ENCODE results near the gene TAF6. TPM values are rescaled to one million over a fixed set of nuclear protein-coding genes. Genes with fewer than 3 reads are reported as not detected.

TAF6 gene
- total and polyA plus RNA-seq, 9 of the 15 experiments (the other 6 are each of a cell fraction or from before 2014, with no cell fraction given) = 0.78 to 78.7 (median 21.3) TPM

DNA sequence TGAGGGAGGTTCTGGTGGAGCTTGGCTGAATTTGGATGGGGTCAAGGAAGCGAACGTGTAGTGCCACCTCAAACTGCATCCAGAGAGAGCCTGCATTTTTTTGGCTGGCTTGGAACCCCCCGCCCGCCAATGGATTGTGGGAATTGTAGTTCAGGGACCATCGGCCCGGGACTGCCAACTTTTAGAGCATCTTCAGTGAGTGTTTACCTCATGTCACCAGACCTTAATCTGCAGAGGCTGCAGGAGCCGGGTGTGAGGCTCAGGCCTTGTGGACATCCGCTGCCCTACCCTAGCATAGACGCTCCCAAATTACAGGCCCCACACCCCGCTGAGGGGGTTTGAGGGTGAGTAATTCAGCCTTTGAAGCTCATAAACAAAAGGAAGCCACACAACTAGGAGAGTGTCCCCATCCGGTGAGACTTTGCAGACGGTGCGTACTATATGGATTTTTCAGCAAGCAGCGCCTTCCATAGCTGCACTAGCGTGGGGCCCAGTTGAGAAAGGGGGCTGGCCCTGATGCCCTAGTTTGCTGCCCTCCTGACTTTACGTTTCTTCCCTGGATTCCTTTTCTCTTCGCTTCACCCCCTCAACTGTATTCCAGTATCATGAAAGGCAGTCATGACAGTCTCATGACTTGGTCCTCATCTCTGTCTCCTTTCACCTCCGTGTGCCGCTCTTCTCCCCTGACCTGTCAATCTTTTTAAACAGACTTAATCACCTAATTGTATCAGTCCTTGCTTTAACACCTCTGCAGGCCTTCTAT lies 993 bp upstream of the TAF6 start (continued):
- TF ChIP-seq, protein P1, sequence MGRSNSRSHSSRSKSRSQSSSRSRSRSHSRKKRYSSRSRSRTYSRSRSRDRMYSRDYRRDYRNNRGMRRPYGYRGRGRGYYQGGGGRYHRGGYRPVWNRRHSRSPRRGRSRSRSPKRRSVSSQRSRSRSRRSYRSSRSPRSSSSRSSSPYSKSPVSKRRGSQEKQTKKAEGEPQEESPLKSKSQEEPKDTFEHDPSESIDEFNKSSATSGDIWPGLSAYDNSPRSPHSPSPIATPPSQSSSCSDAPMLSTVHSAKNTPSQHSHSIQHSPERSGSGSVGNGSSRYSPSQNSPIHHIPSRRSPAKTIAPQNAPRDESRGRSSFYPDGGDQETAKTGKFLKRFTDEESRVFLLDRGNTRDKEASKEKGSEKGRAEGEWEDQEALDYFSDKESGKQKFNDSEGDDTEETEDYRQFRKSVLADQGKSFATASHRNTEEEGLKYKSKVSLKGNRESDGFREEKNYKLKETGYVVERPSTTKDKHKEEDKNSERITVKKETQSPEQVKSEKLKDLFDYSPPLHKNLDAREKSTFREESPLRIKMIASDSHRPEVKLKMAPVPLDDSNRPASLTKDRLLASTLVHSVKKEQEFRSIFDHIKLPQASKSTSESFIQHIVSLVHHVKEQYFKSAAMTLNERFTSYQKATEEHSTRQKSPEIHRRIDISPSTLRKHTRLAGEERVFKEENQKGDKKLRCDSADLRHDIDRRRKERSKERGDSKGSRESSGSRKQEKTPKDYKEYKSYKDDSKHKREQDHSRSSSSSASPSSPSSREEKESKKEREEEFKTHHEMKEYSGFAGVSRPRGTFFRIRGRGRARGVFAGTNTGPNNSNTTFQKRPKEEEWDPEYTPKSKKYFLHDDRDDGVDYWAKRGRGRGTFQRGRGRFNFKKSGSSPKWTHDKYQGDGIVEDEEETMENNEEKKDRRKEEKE (IDR thresholded peaks at IDR 0.05; ENCODE audit: borderline replicate concordance in 1 of 2, control insufficient read depth in 1 of 2, low read depth in 2 of 2, low read length in 1 of 2) = no peak
- TF ChIP-seq ZNF76 (CRISPR knock-in tag; IDR thresholded peaks at IDR 0.05; ENCODE audit: borderline replicate concordance) (no peak), RHOXF2B (CRISPR knock-in tag; conservative IDR thresholded peaks at IDR 0.05) (no peak), ETV6 (IDR thresholded peaks at IDR 0.05; ENCODE audit: borderline replicate concordance in 1 of 2, low read depth in 2 of 2, low read length in 1 of 2) (no peak), ETV6 (CRISPR knock-in tag; IDR thresholded peaks at IDR 0.05; ENCODE audit: borderline replicate concordance) (no peak), RBM14 (IDR thresholded peaks at IDR 0.05; ENCODE audit: borderline replicate concordance, insufficient read depth, low read depth, low read length) (no peak), NR2C2 (CRISPR knock-in tag; IDR thresholded peaks at IDR 0.05) (no peak), NR2C2 (tag; IDR thresholded peaks at IDR 0.05) (no peak), FOXP1 (CRISPR knock-in tag; IDR thresholded peaks at IDR 0.05) (0 out of 2 replicates have a peak, but pooled peaks have one; percentile 43), BRCA1 (IDR thresholded peaks at IDR 0.05) (no peak), BRCA1 (CRISPR knock-in tag; IDR thresholded peaks at IDR 0.05) (no peak), GTF2A2 (tag; IDR thresholded peaks at IDR 0.05) (no peak), LCOR (CRISPR knock-in tag; IDR thresholded peaks at IDR 0.05) (peak; percentile 55; the same call in 1 of the 2 replicates), SUPT5H (IDR thresholded peaks at IDR 0.05) (no peak)
- TF ChIP-seq, protein P2, sequence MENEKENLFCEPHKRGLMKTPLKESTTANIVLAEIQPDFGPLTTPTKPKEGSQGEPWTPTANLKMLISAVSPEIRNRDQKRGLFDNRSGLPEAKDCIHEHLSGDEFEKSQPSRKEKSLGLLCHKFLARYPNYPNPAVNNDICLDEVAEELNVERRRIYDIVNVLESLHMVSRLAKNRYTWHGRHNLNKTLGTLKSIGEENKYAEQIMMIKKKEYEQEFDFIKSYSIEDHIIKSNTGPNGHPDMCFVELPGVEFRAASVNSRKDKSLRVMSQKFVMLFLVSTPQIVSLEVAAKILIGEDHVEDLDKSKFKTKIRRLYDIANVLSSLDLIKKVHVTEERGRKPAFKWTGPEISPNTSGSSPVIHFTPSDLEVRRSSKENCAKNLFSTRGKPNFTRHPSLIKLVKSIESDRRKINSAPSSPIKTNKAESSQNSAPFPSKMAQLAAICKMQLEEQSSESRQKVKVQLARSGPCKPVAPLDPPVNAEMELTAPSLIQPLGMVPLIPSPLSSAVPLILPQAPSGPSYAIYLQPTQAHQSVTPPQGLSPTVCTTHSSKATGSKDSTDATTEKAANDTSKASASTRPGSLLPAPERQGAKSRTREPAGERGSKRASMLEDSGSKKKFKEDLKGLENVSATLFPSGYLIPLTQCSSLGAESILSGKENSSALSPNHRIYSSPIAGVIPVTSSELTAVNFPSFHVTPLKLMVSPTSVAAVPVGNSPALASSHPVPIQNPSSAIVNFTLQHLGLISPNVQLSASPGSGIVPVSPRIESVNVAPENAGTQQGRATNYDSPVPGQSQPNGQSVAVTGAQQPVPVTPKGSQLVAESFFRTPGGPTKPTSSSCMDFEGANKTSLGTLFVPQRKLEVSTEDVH (IDR thresholded peaks at IDR 0.05; ENCODE audit: low read depth, partially characterized antibody) = no peak
- TF ChIP-seq, protein P3, sequence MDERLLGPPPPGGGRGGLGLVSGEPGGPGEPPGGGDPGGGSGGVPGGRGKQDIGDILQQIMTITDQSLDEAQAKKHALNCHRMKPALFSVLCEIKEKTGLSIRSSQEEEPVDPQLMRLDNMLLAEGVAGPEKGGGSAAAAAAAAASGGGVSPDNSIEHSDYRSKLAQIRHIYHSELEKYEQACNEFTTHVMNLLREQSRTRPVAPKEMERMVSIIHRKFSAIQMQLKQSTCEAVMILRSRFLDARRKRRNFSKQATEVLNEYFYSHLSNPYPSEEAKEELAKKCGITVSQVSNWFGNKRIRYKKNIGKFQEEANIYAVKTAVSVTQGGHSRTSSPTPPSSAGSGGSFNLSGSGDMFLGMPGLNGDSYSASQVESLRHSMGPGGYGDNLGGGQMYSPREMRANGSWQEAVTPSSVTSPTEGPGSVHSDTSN (CRISPR knock-in tag; IDR thresholded peaks at IDR 0.05; ENCODE audit: low read depth) = no peak
- TF ChIP-seq, protein P3 (tag; conservative IDR thresholded peaks at IDR 0.05; ENCODE audit: low read depth) = no peak
- TF ChIP-seq, protein P4, sequence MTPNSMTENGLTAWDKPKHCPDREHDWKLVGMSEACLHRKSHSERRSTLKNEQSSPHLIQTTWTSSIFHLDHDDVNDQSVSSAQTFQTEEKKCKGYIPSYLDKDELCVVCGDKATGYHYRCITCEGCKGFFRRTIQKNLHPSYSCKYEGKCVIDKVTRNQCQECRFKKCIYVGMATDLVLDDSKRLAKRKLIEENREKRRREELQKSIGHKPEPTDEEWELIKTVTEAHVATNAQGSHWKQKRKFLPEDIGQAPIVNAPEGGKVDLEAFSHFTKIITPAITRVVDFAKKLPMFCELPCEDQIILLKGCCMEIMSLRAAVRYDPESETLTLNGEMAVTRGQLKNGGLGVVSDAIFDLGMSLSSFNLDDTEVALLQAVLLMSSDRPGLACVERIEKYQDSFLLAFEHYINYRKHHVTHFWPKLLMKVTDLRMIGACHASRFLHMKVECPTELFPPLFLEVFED (CRISPR knock-in tag; conservative IDR thresholded peaks at IDR 0.05) = 0 out of 2 replicates have a peak, but pooled peaks have one; percentile 36

Data from K562 (cell line).